SH-SY5Y (cell line): ENCODE measurements around the gene STOM.

Experiments
- GATA2 ChIP-seq: IDR thresholded peaks from 2 replicates; pipeline ENCODE4 v1.6.1; 2011; ENCODE audit warnings: mild to moderate bottlenecking, low read depth, low read length
- GATA3 ChIP-seq: IDR thresholded peaks from 2 replicates; pipeline ENCODE4 v1.6.1; 2011; ENCODE audit warnings: low read depth, mild to moderate bottlenecking, low read length, moderate library complexity

GRCh38 chr9:121354762-121355161, 15.3 kb downstream of the STOM start:
- TF ChIP-seq GATA2 (no peak), GATA3 (no peak)
